NB4 (cell line): Measurements from ENCODE around the gene PSTK.

Experiments used
- DNase-seq: peaks from one replicate; pipeline ENCODE4 v3.0.0; 2010; ENCODE audit warnings: low read depth
- H3K4me3 ChIP-seq: one replicate; pipeline ENCODE4 v1.5.1; 2011; ENCODE audit warnings: mild to moderate bottlenecking, low read depth, low read length, moderate library complexity
- CTCF ChIP-seq: IDR thresholded peaks from one replicate; pipeline ENCODE4 v1.5.1; 2012; ENCODE audit warnings: low read depth, low read length
- MAX ChIP-seq: IDR thresholded peaks from 2 replicates; pipeline ENCODE4 v1.6.1; 2011; ENCODE audit warnings: low read depth, low read length
- MYC ChIP-seq: IDR thresholded peaks from 2 replicates; pipeline ENCODE4 v1.6.1; 2011; ENCODE audit warnings: low read depth, low read length
- POLR2A ChIP-seq: IDR thresholded peaks from 2 replicates; pipeline ENCODE4 v1.6.1; 2011; ENCODE audit warnings: mild to moderate bottlenecking; ENCODE audit not compliant: insufficient read length; ENCODE audit errors: extremely low read depth

The PSTK gene

DNA sequence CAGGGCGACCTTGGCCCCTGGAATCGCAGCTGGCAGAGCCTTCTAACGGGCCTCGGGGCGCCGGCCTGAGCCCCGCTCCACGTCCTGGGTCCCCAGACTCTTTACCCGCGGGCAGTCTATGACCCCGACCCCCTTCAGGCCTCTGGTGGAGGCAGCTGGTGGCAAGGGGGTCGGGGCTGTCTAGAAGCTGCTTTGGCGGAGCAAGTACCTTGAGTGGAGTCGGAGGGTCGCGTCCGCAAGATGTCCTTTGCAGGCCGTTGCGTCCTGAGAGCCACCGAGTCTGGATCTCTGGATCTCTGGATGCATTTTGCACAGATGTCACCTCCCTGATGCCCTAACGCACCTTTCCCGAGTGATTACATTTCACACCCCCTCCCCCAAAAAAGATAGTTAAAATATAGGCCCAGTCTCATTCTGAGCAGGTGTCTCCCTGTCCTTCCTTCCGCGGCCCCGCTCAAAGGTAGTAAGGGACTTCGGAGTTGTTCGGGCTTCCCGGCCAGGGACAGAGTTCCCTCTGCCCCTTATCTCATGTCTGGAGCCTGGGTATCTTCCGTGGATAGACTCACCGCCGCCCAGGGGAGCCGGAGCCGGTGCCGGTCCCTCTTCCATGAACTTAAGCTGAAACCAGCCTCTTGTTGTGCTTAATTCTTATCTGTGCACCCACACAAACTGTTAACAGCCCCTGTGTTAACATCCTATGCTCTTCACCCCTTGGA, 29.1 kb downstream of the PSTK start:
- DNase-seq: peak; percentile 25
- TF ChIP-seq MAX: no peak
- no peak for TF ChIP-seq CTCF
- TF ChIP-seq MYC: no peak
- no peak for TF ChIP-seq POLR2A
- H3K4me3 ChIP-seq: peak overlapping the region; percentile 73

DNA sequence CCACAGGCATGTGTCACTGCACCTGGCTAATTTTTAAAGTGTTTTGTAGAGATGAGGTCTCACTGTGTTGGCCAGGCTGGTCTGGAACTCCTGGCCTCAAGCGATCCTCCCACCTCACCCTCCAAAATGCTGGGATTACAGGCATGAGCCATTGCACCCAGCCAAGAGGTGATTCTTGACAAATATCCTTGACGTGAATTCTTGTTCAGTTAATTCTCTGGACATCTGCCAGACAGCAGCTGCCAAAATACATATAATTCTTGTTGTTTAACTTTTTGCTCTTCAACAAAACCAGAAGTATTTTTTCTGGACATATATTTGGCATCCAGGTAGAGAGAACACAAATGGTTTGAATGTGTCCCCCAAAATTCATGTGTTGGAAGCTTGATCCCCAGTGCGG, 31.8 kb downstream of the PSTK start:
- no peak overlapping the region for H3K4me3 ChIP-seq
- DNase-seq: no peak
- TF ChIP-seq CTCF (no peak), POLR2A (no peak), MYC (no peak), MAX (no peak)

- no peak for DNase-seq
- TF ChIP-seq CTCF: no peak
- TF ChIP-seq MAX: no peak
- no peak for TF ChIP-seq POLR2A
- TF ChIP-seq MYC: no peak
Measured at GRCh38 chr10:123013456-123014419, 33.5 kb downstream of the PSTK start.

DNA sequence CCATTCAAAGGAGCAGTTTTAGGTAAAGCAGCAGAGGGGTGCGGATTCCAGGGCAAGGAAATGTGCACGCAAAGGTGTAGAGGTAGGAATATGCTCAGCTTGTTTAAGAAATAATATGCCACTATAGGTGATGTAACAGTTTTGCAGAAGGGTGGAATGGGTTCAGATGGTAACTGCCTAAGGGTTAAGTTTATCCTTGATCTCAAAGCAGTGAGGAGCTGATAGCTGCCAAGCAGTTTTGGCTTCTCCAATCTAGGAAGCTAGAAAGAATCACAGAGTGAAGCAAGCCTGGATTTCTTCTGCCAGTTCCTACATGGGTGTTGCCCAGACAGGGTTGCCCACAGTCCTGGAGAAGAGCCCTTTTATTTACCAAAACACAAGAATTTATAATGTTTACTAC, 34.6 kb downstream of the PSTK start:
- DNase-seq: no peak
- no peak overlapping the region for H3K4me3 ChIP-seq
- TF ChIP-seq MYC (no peak), CTCF (no peak), MAX (no peak), POLR2A (no peak)

More at GRCh38 chr10:123013456-123014419, 33.5 kb downstream of the PSTK start:
- no peak overlapping the region for H3K4me3 ChIP-seq

DNA sequence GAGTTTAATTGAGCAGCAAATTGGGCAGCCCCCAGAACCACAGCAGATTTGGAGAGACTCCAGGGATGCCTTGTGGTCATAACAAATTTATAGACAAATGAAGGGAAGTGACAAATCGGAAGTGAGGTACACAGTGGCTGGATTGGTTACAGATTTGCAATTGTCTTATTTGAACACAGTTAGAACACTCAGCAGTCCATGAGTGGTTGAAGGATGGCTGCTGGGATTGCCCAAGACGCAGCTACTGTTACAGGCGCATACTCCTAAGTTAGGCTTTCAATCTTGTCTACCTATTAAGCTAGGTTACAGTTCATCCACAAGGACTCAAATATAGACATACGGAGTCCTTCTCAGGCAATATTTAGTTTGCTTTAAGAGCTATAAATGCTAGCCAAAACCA, 36.0 kb downstream of the PSTK start:
- TF ChIP-seq POLR2A (no peak), MYC (no peak), CTCF (no peak), MAX (no peak)
- H3K4me3 ChIP-seq: no peak overlapping the region
- DNase-seq: no peak
